Measurements from ENCODE around the gene HDAC1.

DNA sequence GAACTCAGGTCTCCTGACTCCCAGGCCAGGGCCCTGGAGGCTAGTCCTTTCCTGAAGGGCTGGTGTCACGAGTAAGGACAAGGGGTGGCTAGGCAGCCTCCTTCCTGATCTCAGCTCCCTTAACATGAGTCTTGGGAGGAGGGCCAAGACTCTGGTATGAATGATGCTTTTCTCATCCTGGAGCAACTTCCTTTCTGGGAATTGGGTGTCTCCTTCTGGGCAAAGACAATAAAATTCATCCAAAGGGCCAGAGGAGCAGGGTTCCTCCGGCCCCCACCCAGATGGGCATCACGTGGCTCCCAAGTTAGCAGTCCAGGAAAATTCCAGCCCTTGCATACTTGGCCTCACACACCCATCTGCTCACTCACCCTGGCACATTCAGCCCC lies 45.0 kb upstream of the HDAC1 start, which contains the start of gene FAM167B:
- TF ChIP-seq, protein P1, sequence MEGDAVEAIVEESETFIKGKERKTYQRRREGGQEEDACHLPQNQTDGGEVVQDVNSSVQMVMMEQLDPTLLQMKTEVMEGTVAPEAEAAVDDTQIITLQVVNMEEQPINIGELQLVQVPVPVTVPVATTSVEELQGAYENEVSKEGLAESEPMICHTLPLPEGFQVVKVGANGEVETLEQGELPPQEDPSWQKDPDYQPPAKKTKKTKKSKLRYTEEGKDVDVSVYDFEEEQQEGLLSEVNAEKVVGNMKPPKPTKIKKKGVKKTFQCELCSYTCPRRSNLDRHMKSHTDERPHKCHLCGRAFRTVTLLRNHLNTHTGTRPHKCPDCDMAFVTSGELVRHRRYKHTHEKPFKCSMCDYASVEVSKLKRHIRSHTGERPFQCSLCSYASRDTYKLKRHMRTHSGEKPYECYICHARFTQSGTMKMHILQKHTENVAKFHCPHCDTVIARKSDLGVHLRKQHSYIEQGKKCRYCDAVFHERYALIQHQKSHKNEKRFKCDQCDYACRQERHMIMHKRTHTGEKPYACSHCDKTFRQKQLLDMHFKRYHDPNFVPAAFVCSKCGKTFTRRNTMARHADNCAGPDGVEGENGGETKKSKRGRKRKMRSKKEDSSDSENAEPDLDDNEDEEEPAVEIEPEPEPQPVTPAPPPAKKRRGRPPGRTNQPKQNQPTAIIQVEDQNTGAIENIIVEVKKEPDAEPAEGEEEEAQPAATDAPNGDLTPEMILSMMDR (IDR thresholded peaks at IDR 0.05 in 4 of 5, conservative IDR thresholded peaks at IDR 0.05 in 1 of 5): no peak
- TF ChIP-seq POLR2A (IDR thresholded peaks at IDR 0.05): no peak
